Mammary epithelial cell (primary cell): ENCODE measurements around the gene INO80.

Experiments
- EZH2 ChIP-seq: IDR thresholded peaks from 2 replicates; pipeline ENCODE4 v1.6.1; 2012; ENCODE audit warnings: low read length, inconsistent platforms, borderline replicate concordance
- TF ChIP-seq, protein P1 (sequence below), 2 donors: IDR thresholded peaks in 1 of 2; conservative IDR thresholded peaks in 1 of 2; 2 replicates each; pipeline ENCODE4 v1.5.1; 2011 to 2012; ENCODE audit warnings: inconsistent platforms in 2 of 2, low read length in 2 of 2, mild to moderate bottlenecking in 2 of 2, control low read depth in 1 of 2, low read depth in 1 of 2; ENCODE audit not compliant: insufficient read depth in 1 of 2; ENCODE audit errors: extremely low read depth in 1 of 2

DNA sequence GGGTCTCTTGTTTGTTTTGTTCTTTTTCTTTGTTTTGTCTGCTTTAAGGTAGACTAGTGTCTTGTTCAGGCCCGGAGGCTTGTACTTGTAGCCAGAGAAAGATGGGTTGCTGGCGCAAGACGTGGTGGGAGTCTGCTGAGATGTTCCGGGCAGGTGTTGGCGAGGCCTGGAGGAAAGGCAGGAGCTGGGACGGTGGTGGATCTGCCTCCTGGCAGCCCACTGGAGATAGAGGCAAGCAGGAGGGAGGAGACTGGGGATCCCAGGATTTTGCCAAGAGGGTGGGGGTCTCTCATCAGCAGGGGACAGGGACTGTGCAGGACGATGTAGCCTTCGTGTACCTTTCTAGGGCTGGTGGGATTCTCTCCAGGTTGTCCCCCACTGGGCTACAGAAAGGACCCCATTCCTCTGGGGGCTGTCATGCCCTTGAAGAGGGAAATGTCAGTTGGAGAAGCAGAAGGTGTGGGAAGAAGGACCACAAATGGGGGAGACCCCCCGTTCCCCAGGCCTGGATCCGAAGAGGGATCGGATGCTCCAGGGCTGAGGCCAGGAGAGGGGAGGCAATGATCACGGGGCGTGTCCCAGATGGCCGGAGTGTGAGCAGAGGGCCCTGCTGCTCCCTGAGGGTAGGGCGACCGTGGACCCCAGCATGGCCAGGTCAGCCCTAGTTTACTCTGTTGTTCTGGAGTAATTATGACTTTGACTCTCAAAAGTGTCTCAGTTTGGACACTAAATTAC, 155.8 kb downstream of the INO80 start:
- TF ChIP-seq, protein P1, sequence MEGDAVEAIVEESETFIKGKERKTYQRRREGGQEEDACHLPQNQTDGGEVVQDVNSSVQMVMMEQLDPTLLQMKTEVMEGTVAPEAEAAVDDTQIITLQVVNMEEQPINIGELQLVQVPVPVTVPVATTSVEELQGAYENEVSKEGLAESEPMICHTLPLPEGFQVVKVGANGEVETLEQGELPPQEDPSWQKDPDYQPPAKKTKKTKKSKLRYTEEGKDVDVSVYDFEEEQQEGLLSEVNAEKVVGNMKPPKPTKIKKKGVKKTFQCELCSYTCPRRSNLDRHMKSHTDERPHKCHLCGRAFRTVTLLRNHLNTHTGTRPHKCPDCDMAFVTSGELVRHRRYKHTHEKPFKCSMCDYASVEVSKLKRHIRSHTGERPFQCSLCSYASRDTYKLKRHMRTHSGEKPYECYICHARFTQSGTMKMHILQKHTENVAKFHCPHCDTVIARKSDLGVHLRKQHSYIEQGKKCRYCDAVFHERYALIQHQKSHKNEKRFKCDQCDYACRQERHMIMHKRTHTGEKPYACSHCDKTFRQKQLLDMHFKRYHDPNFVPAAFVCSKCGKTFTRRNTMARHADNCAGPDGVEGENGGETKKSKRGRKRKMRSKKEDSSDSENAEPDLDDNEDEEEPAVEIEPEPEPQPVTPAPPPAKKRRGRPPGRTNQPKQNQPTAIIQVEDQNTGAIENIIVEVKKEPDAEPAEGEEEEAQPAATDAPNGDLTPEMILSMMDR (conservative IDR thresholded peaks at IDR 0.05 in 1 of 2, IDR thresholded peaks at IDR 0.05 in 1 of 2; ENCODE audit: extremely low read depth in 1 of 2, insufficient read depth in 1 of 2, low read depth in 1 of 2, low read length in 2 of 2): no peak
- TF ChIP-seq EZH2: no peak
